Muscle layer of duodenum (tissue), 2 donors: Measurements from ENCODE around the gene STPG3.
A peak's percentile ranks its signal among the peaks of the same experiment; 100 is the strongest.

Experiments
- H3K27ac ChIP-seq: one replicate; pipeline ENCODE4 v1.7.0; 2013; ENCODE audit warnings: mild to moderate bottlenecking, low read length
- H3K27me3 ChIP-seq: one replicate; pipeline ENCODE4 v1.7.0; 2013; ENCODE audit warnings: low read depth, mild to moderate bottlenecking, control low read depth, low read length
- H3K36me3 ChIP-seq, 2 donors: one replicate each; pipeline ENCODE4 v1.7.0; 2013; ENCODE audit warnings: low read length in 2 of 2, control low read depth in 1 of 2, mild to moderate bottlenecking in 1 of 2; ENCODE audit not compliant: insufficient read depth in 2 of 2, control insufficient read depth in 1 of 2
- H3K4me1 ChIP-seq, 2 donors: one replicate each; pipeline ENCODE4 v1.7.0; 2013; ENCODE audit warnings: low read length in 2 of 2, mild to moderate bottlenecking in 2 of 2, control low read depth in 1 of 2, moderate library complexity in 1 of 2; ENCODE audit not compliant: insufficient read depth in 2 of 2, control insufficient read depth in 1 of 2
- H3K4me3 ChIP-seq, 2 donors: one replicate each; pipeline ENCODE4 v1.7.0; 2013; ENCODE audit warnings: low read length in 2 of 2, low read depth in 1 of 2, mild to moderate bottlenecking in 1 of 2
- H3K9me3 ChIP-seq, 2 donors: one replicate each; pipeline ENCODE4 v1.7.0; 2013; ENCODE audit warnings: low read length in 2 of 2, control low read depth in 1 of 2, mild to moderate bottlenecking in 1 of 2; ENCODE audit not compliant: control insufficient read depth in 1 of 2
- donor health status: healthy.

Gene STPG3

DNA sequence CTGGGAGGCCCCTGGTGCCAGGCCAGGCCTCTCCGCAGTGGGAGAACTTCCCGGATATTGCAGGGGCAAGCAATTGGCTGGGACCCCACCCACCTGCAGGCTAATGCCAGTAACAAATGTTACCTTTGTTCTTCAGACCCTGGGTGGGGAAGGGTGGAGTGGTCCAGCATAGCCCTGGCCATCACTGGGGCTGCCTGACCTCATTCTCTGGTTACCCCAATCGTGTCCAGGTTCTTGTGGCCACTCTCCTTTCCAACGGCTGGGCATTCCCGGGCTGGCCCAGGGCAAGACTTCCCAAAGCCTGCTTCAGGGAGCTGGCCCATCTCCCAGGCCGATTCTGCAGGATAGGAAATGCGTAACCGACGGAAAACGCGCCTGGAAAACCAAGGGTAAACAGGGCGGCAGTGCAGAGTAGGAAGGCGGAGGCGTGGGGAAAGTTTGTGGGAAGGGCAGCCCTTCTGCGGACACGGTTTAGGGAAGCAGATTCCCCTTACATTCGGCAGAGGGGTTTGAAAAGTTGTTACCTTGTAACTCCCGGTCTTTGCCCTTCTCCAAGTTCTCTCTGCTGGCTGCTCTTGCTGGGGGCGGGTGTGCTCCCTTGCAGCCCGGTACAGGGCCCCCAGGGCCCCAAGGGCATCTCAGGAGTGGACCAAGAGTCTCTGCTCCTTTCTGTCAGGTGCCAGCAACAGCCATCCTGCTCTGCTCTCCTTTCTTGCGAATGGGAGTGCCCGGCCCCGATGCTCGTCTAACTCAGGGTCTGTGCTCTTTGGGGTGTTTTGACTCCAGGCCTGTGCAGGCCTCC is 47.5 kb downstream of the STPG3 start:
- peak overlapping the region; percentile 4 to 31 for H3K4me3 ChIP-seq
- H3K27ac ChIP-seq = peak overlapping the region; percentile 77
- no peaks in the 10 kb centered on the region for H3K9me3 ChIP-seq
- H3K36me3 ChIP-seq = no peaks in the 10 kb centered on the region
- H3K4me1 ChIP-seq = peaks cover 0 to 36% of the 10 kb centered on the region in 2 donors
- H3K27me3 ChIP-seq = peaks cover 38% of the 10 kb centered on the region

GRCh38 chr9:137299203-137299565 is 48.1 kb downstream of the STPG3 start:
- Histone ChIP-seq H3K9me3 (no peaks in the 10 kb centered on the region), H3K27me3 (peaks cover 38% of the 10 kb centered on the region), H3K4me3 (peak overlapping the region; percentile 4 to 31), H3K4me1 (peaks cover 0 to 36% of the 10 kb centered on the region in 2 donors), H3K27ac (peak overlapping the region; percentile 77), H3K36me3 (no peaks in the 10 kb centered on the region)

- H3K27me3 ChIP-seq = peaks cover 31% of the 10 kb centered on the region
- no peaks in the 10 kb centered on the region for H3K9me3 ChIP-seq
- H3K4me3 ChIP-seq = peak overlapping the region; percentile 11 to 60
- peak overlapping the region; percentile 77 for H3K27ac ChIP-seq
- H3K4me1 ChIP-seq = peaks cover 0 to 34% of the 10 kb centered on the region in 2 donors
- H3K36me3 ChIP-seq = no peaks in the 10 kb centered on the region
Observed at GRCh38 chr9:137299938-137300337, 48.9 kb downstream of the STPG3 start.

DNA sequence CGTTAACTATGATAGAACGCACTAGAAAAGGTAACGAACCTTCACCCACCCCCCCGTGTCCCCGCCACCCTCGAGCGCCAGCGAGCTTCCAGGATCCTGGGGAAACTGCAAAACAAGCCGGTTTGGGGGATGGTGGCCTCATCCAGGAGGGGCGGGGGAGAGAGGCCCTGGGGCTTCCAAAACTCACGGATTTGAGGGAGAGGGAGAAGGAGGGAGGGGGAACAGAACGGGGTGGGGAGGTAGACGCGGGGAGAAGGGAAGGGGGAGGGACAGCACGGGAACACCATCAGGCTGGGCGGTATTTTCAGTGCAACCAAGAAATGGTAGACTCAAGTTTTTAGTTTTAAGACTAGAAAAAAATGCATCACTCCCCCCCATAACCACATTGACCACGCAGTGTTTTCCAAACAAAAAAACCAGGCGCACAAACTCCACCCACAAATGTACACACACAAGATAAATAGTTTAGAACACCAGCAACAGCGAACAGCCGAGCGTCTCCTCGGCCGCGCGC is 49.5 kb downstream of the STPG3 start:
- Histone ChIP-seq H3K27me3 (peaks cover 29% of the 10 kb centered on the region), H3K4me3 (peak overlapping the region; percentile 60), H3K36me3 (no peaks in the 10 kb centered on the region), H3K9me3 (no peaks in the 10 kb centered on the region), H3K27ac (peak overlapping the region; percentile 77), H3K4me1 (peaks cover 0 to 38% of the 10 kb centered on the region in 2 donors)

DNA sequence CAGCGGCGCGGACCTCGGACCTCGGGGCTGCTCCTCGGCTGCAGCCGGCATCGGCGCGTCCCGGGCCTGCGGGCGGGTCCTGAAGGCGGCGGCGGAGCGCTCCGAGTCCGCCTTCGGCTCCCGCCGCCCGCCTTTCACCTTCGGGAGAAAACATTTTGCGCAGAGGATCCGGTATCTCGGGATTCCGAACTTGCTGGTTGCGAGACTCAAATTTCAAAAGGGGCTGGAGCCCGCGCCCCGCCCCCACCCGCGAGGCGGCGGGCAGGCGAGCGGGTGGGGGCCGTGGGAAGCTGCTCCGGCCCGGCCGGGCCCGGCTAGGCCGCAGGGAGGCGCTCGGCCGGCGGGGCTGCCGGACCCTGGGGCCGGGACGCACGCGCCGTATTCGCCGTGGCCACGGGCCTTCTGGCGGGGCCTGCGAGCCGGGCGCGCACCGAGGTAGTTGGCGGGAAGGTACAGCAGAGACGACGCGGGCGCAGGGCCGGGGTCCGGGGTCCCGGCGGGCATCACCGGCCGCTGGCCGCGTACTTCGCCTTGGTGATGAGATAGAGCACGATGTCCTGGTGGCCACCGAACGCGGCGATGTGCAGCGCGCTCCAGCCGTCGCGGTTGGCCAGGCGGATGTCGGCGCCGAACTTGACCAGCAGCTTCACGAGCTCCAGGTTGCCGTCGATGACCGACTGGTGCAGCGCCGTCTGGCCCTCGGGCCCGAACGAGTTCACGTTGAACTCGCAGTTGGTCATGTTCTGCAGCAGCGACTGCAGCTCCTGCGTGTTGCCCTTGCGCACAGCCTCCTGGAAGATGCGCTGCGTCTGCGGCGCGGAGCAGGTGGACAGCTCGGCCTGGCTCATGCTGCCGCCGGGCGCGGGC is 50.2 kb downstream of the STPG3 start:
- H3K27me3 ChIP-seq = peaks cover 30% of the 10 kb centered on the region
- H3K4me3 ChIP-seq = peak overlapping the region; percentile 60
- H3K9me3 ChIP-seq = no peaks in the 10 kb centered on the region
- H3K36me3 ChIP-seq = no peaks in the 10 kb centered on the region
- peaks cover 0 to 45% of the 10 kb centered on the region in 2 donors for H3K4me1 ChIP-seq
- H3K27ac ChIP-seq = peak overlapping the region; percentile 77

- Histone ChIP-seq H3K4me3 (peak within 1 kb of the TSS; percentile 39 to 60), H3K36me3 (no peaks in the 10 kb centered on the region), H3K27me3 (peaks cover 26% of the 10 kb centered on the region), H3K9me3 (no peaks in the 10 kb centered on the region), H3K4me1 (peaks cover 0 to 45% of the 10 kb centered on the region in 2 donors), H3K27ac (peak within 1 kb of the TSS; percentile 74)
Observed at GRCh38 chr9:137302118-137302448, 51.0 kb downstream of the STPG3 start, which contains the start of gene NRARP. Gene NRARP, minus strand, starts transcription at chr9:137302271. Its CDS starts 343 bp downstream, at chr9:137301928.

DNA sequence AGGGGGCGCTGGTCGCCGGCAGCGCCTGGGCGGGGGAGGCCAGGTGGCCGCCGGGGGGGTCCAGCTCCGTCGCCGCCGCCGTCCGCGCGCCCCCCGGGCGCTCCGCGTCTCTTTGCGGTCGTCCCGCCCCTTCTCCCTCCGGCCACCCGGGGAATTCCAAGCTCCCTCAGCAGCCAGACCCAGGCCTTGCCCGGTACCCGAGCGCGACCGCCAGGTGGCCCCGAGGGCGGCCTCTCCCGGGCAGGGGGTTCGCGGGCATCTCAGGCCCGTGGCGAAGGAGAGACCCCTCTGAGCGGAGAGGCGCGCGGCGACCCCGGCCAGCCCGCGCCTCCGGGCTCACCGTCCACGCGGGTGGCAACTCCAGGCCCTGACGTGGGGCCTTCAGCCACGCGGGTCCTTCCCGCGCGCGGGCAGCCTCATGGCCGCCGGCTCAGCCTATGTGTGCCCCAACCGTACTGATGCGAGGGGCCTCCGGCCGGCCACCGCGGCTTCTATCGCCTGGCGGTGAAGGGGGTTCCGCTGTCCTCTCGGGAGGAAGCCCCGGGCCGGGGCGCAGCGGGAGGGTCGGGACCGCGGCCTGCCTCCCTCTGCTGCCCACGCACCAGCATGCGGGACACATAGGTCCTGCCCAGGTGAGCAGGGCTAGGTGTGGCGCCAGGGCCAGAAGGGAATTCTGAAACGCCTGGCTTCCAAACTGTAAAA is 51.5 kb downstream of the STPG3 start:
- H3K4me1 ChIP-seq = peaks cover 0 to 50% of the 10 kb centered on the region in 2 donors
- peak overlapping the region; percentile 74 for H3K27ac ChIP-seq
- H3K4me3 ChIP-seq = peak overlapping the region in 1 of 2 donors; percentile 52
- H3K36me3 ChIP-seq = no peaks in the 10 kb centered on the region
- H3K27me3 ChIP-seq = peaks cover 23% of the 10 kb centered on the region
- H3K9me3 ChIP-seq = no peaks in the 10 kb centered on the region
